NB4 (cell line): ENCODE data around the gene LEP.
A peak's percentile ranks its signal among the peaks of the same experiment; 100 is the strongest.

Experiments used
- DNase-seq: peaks from one replicate; pipeline ENCODE4 v3.0.0; 2010; ENCODE audit warnings: low read depth
- H3K4me3 ChIP-seq: one replicate; pipeline ENCODE4 v1.5.1; 2011; ENCODE audit warnings: mild to moderate bottlenecking, low read depth, low read length, moderate library complexity
- CTCF ChIP-seq: IDR thresholded peaks from one replicate; pipeline ENCODE4 v1.5.1; 2012; ENCODE audit warnings: low read depth, low read length
- MAX ChIP-seq: IDR thresholded peaks from 2 replicates; pipeline ENCODE4 v1.6.1; 2011; ENCODE audit warnings: low read depth, low read length
- MYC ChIP-seq: IDR thresholded peaks from 2 replicates; pipeline ENCODE4 v1.6.1; 2011; ENCODE audit warnings: low read depth, low read length
- POLR2A ChIP-seq: IDR thresholded peaks from 2 replicates; pipeline ENCODE4 v1.6.1; 2011; ENCODE audit warnings: mild to moderate bottlenecking; ENCODE audit not compliant: insufficient read length; ENCODE audit errors: extremely low read depth

The LEP gene

DNA sequence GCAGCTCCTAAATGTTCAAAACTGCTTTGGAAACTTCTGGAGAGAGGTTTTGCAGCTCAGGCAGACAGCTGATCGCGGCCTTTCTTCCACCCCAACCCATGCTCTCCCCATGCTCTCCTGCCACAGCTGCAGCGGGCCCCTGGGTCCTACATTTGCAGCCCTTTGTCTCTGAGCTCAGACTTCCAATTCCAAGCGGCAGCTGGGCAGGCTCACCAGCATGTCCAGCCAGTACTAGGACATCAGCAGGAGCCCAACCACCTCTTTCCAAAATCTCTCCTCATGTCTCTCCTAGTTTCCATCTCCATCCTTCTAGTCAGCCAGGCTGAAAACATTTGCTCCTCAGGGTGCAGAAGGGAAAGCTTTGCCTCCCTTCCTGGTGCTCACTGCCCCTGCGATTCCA, 6.0 kb downstream of the LEP start:
- no peak for TF ChIP-seq CTCF
- TF ChIP-seq POLR2A, result no peak
- TF ChIP-seq MAX, result no peak
- no peak for TF ChIP-seq MYC
- H3K4me3 ChIP-seq, result no peak overlapping the region
- no peak for DNase-seq

DNA sequence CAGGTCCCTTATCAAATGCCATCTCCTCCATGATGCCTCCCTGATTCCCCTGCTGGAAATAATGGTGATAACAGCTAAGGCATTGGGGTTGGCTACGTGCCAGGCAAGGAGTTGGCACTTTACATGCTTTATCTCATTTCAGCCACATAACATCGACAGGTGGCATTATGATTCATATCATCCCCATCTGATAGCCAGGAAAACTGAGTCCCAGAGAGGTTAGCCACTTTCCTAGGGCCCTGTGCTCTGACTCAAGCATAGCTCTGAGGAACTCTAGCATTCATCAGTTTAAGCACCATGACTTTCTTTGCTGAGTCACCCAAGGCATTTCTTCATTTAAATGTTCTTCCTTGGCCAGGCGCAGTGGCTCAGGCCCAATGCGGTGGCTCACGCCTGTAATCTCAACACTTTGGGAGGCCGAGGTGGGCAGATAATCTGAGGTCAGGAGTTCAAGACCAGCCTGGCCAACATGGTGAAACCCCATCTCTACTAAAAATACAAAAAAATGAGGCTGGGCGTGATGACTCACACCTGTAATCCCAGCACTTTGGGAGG, 6.6 kb downstream of the LEP start:
- DNase-seq, result peak; percentile 44
- H3K4me3 ChIP-seq, result no peak overlapping the region
- TF ChIP-seq POLR2A (no peak), CTCF (no peak), MAX (no peak), MYC (no peak)

DNA sequence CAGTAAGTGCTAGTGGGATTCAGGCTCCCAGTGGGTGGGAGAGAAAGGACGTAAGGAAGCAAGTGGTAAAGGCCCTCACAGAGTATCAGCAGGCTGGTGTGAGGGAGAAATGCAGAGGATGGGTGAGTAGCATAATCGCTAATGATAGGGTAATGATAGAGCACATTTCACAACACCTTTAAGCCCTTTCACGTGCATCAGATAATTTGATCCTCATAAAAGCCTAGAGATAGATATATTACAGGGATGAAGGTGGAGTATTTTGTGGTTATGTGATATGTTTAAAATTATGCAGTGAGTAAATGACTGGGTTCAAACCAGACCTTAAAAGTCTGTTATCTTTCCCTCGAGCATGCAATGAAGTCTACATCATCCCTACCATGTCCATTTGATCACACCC, 10.3 kb downstream of the LEP start:
- no peak for DNase-seq
- TF ChIP-seq CTCF, result no peak
- TF ChIP-seq POLR2A, result no peak
- TF ChIP-seq MYC, result no peak
- no peak for TF ChIP-seq MAX

DNA sequence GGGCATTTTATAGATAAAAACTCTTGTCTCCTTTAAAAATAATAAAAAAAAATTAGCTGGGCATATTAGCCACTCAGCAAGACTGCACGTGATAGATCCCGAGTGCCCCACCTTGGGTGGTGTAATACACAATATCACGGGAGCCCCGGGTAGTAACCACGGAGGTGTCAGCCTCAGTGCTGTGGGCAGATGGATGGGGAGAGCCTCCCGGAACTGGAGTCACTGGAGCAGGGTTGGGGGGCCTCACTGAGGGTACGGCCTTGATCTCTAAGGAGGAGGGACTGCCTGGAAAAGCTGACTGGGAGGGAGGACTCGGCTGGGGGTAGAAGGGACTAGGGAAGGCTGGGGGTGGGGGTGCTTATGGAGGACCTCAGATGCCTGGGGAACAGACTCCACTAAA, 12.6 kb downstream of the LEP start:
- H3K4me3 ChIP-seq, result no peak overlapping the region
- no peak for TF ChIP-seq MAX
- TF ChIP-seq POLR2A, result no peak
- no peak for TF ChIP-seq MYC
- no peak for TF ChIP-seq CTCF
- no peak for DNase-seq

More for the DNA sequence above, 10.3 kb downstream of the LEP start:
- H3K4me3 ChIP-seq, result no peak overlapping the region

DNA sequence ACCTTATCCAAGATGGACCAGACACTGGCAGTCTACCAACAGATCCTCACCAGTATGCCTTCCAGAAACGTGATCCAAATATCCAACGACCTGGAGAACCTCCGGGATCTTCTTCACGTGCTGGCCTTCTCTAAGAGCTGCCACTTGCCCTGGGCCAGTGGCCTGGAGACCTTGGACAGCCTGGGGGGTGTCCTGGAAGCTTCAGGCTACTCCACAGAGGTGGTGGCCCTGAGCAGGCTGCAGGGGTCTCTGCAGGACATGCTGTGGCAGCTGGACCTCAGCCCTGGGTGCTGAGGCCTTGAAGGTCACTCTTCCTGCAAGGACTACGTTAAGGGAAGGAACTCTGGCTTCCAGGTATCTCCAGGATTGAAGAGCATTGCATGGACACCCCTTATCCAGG, 13.4 kb downstream of the LEP start:
- TF ChIP-seq CTCF (no peak), MYC (no peak), MAX (no peak), POLR2A (no peak)
- no peak for DNase-seq
- H3K4me3 ChIP-seq, result no peak overlapping the region

GRCh38 chr7:128255271-128255670, 14.2 kb downstream of the LEP start:
- DNase-seq, result no peak
- TF ChIP-seq POLR2A, result no peak
- no peak for TF ChIP-seq MYC
- TF ChIP-seq CTCF, result no peak
- TF ChIP-seq MAX, result no peak
- no peak overlapping the region for H3K4me3 ChIP-seq
